Stimulated activated CD8-positive, alpha-beta memory T cell treated with anti-CD3 and anti-CD28 coated beads, Interleukin-12 subunit alpha, Interleukin-12 subunit beta, amount 100 ng/mL, for 24 hours (primary cell): ENCODE results near the gene RIC1.
"Not testable (repeated sequence)": the region's sequence is repeated elsewhere in the genome, so short reads cannot be mapped to it uniquely, and the experiment has no call there.

Source experiments
- DNase-seq: peaks from one replicate; pipeline ENCODE4 v3.0.0-alpha.2; 2020; ENCODE audit errors: extremely low read depth

RIC1 gene, protein sequence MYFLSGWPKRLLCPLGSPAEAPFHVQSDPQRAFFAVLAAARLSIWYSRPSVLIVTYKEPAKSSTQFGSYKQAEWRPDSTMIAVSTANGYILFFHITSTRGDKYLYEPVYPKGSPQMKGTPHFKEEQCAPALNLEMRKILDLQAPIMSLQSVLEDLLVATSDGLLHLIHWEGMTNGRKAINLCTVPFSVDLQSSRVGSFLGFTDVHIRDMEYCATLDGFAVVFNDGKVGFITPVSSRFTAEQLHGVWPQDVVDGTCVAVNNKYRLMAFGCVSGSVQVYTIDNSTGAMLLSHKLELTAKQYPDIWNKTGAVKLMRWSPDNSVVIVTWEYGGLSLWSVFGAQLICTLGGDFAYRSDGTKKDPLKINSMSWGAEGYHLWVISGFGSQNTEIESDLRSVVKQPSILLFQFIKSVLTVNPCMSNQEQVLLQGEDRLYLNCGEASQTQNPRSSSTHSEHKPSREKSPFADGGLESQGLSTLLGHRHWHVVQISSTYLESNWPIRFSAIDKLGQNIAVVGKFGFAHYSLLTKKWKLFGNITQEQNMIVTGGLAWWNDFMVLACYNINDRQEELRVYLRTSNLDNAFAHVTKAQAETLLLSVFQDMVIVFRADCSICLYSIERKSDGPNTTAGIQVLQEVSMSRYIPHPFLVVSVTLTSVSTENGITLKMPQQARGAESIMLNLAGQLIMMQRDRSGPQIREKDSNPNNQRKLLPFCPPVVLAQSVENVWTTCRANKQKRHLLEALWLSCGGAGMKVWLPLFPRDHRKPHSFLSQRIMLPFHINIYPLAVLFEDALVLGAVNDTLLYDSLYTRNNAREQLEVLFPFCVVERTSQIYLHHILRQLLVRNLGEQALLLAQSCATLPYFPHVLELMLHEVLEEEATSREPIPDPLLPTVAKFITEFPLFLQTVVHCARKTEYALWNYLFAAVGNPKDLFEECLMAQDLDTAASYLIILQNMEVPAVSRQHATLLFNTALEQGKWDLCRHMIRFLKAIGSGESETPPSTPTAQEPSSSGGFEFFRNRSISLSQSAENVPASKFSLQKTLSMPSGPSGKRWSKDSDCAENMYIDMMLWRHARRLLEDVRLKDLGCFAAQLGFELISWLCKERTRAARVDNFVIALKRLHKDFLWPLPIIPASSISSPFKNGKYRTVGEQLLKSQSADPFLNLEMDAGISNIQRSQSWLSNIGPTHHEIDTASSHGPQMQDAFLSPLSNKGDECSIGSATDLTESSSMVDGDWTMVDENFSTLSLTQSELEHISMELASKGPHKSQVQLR (N-terminal part only)

GRCh38 chr9:5628530-5629311 is at the start of gene RIC1:
TSS of gene RIC1 (plus strand) at chr9:5629107. CDS start at chr9:5629310, 203 bp downstream.
- peak; percentile 78 for DNase-seq

- DNase-seq = no peak
These were observed 49.0 kb upstream of the RIC1 start for GRCh38 chr9:5579881-5580280.

DNA sequence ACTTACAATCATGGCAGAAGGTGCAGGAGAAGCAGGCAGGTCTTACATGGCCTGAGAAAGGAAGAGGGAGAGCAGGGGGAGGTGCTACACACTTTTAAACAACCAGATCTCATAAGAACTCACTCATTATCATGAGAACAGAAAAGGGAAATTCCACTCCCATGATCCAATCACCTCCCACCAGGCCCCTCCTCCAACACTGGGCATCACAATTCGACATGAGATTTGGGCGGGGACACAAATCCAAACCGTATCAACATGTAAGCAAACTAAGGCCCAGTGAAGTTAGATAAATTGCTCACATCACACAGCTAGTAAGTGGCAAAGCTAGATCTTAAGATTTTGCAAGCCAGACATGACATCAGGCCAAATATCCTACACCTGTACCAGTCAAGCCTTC is 48.3 kb upstream of the RIC1 start:
- no peak for DNase-seq

- not testable (repeated sequence) for DNase-seq
These were observed 47.2 kb upstream of the RIC1 start for GRCh38 chr9:5581706-5582105.

DNA sequence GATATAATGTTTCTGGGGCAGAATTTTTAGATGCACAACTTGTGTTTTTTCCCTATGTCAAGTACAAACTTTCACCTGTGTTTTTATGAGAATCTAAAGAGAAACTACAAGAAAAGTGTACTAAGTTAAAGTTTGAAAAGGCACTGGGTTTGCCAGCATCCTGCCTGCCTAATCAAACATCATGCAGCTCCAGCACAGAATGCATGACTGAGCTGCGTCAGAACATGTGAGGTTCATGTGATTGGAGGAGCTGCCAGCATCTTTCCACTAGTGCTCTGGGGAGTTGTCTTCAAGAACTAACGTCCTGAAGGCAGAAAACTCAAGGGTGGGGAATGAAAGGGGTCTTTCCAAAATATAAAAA is 46.1 kb upstream of the RIC1 start:
- DNase-seq = no peak

GRCh38 chr9:5586391-5586802 is 42.5 kb upstream of the RIC1 start:
- no peak for DNase-seq

- DNase-seq = peak; percentile 8
These were observed 41.9 kb upstream of the RIC1 start for GRCh38 chr9:5587024-5587423.

DNA sequence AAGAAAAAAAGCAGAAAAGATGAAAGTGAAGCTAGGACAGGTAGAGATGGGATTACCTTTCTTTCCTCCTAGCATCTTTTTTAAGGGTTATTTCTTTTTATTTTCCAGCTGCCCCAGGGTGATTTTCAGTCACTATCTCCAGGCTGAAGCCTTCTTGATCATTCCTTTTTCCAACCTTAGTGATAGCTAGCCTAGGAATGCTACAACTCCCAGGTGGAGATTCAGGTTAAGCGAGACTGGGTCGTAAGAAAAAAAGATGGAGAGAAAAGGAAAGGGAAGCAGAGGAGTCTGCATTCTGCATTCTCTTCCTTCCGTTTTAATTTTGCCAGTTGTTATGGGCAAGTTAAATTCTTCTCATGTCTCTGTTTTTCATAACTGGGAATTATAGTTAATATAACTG is 36.7 kb upstream of the RIC1 start:
- no peak for DNase-seq

- DNase-seq = no peak
These were observed 36.0 kb upstream of the RIC1 start for GRCh38 chr9:5592904-5593303.

DNA sequence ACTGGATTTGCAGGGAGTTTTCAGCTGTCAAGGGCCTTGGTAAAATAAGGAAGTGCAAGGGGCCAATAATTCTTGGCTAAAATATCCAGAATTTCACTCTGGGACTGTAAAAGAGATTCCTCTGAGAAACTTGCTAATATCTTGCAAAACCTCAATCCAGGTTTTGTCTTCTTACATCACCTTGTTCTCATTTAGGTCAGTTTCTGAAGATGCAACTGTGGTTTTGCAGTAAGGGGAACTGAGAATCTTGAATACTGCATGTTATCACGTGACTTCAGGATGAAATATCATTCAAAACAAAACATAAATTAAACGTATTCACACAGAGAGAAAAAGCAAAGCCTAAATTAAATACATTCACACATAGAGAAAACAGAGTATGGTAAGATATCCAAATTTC is 35.0 kb upstream of the RIC1 start:
- DNase-seq = no peak

GRCh38 chr9:5596173-5596572 is 32.7 kb upstream of the RIC1 start:
- no peak for DNase-seq

DNA sequence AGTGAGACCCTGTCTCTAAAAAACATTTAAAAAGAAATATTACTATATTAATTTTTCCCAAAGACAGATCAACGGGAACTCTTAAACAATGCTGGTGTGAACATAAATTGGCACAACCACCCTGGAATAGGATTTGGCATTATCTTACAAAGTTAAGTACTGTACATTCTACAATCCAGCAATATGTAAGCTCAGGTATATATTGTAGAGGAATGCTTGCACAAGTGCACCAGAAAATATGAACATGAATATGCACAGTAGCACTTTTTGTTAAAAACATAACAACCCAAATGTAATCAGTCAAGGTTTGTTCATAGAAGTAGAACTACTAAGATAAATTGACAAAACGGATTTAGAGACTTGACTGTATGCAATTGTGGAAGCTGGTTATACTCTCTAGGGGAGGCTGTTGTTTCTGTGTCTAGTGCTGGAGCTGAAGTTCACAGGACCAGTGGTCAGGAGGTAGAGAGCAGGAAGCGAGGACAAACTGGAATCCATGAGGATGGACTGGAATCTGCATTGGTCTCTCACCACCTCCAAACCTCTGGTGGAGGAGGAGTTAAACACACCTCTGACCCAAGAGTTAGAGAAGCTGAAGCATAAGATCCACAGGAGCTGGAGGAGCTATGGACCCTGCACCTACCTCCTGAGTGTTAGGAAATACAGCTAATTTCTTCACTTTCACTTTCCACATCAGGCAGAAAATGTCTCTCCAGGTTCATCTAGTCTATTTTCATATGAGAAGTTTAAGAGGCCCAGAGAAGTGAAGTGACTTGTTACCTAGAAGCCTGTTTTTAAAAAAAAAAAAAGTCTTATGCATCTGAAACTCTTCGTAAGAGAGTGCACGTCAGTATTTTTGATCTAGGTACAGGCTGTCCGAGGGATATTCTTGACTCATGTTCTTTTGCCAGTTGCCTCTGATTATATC is 20.3 kb upstream of the RIC1 start:
- no peak for DNase-seq

- no peak for DNase-seq
These were observed 19.7 kb upstream of the RIC1 start for GRCh38 chr9:5609226-5609596.

DNA sequence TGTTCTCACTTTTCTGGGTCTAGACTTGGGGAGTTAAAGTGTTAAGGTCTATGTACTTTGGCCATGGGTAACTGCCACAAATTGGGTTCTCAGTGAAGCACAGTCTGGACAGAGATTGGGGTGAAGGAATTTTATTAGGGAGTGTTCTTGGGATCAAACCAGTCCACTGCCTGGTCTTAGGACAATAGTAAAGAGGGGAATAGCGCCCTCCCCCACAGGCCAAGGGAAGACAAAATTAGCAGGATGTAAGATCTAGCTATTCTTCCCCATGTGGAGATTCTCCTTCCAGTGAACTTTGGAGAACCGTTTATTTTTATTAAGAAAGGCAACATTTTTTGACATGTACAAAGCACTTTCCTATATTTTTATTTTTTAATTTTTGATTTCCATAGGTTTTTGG is 18.4 kb upstream of the RIC1 start:
- no peak for DNase-seq

GRCh38 chr9:5611321-5612184 is 17.4 kb upstream of the RIC1 start:
- DNase-seq = no peak

DNA sequence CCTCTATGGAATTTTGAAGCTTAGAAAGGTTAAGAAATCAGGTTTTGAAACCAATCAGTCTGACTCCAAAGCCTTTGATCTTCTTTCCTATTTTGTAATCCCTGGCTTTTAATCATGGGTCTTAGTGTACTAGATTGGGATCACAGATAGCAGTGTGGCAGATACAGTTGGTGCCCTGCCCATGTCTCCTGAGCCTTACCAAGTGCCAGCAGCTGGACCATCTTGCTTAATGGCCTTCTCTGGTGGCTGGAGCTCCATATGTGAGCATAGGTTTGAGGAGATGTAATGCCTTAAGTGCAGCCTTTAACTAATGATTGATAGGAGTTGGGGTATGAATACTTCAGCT is 16.7 kb upstream of the RIC1 start:
- DNase-seq = no peak

GRCh38 chr9:5614192-5614591 is 14.7 kb upstream of the RIC1 start:
- DNase-seq = no peak

- no peak for DNase-seq
These were observed 13.9 kb upstream of the RIC1 start for GRCh38 chr9:5614985-5615384.

DNA sequence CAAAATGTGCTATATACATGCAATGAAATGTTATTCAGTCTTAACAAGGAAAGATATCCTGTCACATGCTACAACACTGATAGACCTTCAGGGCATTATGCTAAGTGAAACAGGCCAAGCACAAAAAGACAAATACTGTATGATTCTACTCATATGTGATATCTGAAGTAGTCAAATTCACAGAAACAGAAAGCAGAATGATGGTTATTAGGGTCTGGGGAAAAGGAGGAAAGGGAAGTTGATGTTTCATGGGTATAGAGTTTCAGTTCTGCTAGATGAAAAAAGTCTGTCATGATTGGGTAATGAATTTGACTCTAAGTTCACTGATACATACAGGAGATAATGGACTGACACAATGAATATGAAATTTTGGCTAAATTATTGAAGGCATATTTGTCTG is 11.2 kb upstream of the RIC1 start:
- no peak for DNase-seq

- no peak for DNase-seq
These were observed 8.4 kb upstream of the RIC1 start for GRCh38 chr9:5620494-5620893.
